SU-DHL-6 (cell line): ENCODE results near the gene PSMA7.

ENCODE experiments used
- CTCF ChIP-seq: fragments of 200-600 bp; sonication (generic); IDR thresholded peaks from one replicate; pipeline ENCODE4 v1.5.1; 2017; ENCODE audit warnings: antibody characterized with exemption, mild to moderate bottlenecking, low read length, moderate library complexity; ENCODE audit not compliant: insufficient read depth, poor library complexity, severe bottlenecking
- EZH2phosphoT487 ChIP-seq: fragments of 200-600 bp; sonication (generic), shearing (Covaris generic); conservative IDR thresholded peaks from 2 replicates; pipeline ENCODE4 v1.6.1; 2018; ENCODE audit warnings: mild to moderate bottlenecking, antibody characterized with exemption, low read length, moderate library complexity, mixed read lengths

GRCh38 chr20:62096421-62097380 is 46.5 kb downstream of the PSMA7 start:
- TF ChIP-seq CTCF (no peak), EZH2phosphoT487 (no peak)
